NCI-H1930 (cell line): ENCODE data around the gene VWA5B1.
"Not testable (repeated sequence)": the region's sequence is repeated elsewhere in the genome, so short reads cannot be mapped to it uniquely, and the experiment has no call there.

Experiments used
- DNase-seq, 2 experiments: peaks; one replicate each; lab custom pipeline; 2025; lab: John Stamatoyannopoulos, UW

Gene VWA5B1

GRCh38 chr1:20280906-20281305 is 9.8 kb upstream of the VWA5B1 start:
- no peak for DNase-seq

- DNase-seq, result no peak
Measured at GRCh38 chr1:20281801-20282200, 8.9 kb upstream of the VWA5B1 start.

- DNase-seq, result no peak
Measured at GRCh38 chr1:20282533-20282932, 8.1 kb upstream of the VWA5B1 start.

- DNase-seq, result no peak
Measured at GRCh38 chr1:20284046-20284445, 6.6 kb upstream of the VWA5B1 start.

GRCh38 chr1:20284625-20285024 is 6.0 kb upstream of the VWA5B1 start:
- no peak for DNase-seq

- DNase-seq, result no peak
Measured at GRCh38 chr1:20285510-20285909, 5.2 kb upstream of the VWA5B1 start.

GRCh38 chr1:20287696-20288095 is 3.0 kb upstream of the VWA5B1 start:
- not testable (repeated sequence) for DNase-seq

- no peak for DNase-seq
Measured at GRCh38 chr1:20291645-20292084, 990 bp downstream of the VWA5B1 start.

- no peak for DNase-seq
Measured at GRCh38 chr1:20298626-20299025, 8.0 kb downstream of the VWA5B1 start.

GRCh38 chr1:20301463-20302107 is 10.9 kb downstream of the VWA5B1 start:
- DNase-seq, result no peak

GRCh38 chr1:20302108-20302471 is 11.4 kb downstream of the VWA5B1 start:
- DNase-seq, result no peak

- DNase-seq, result no peak
Measured at GRCh38 chr1:20307026-20307425, 16.4 kb downstream of the VWA5B1 start.

GRCh38 chr1:20308569-20308968 is 17.9 kb downstream of the VWA5B1 start:
- DNase-seq, result no peak

- DNase-seq, result no peak
Measured at GRCh38 chr1:20311289-20311688, 20.6 kb downstream of the VWA5B1 start.

GRCh38 chr1:20312310-20312709 is 21.6 kb downstream of the VWA5B1 start:
- no peak for DNase-seq

GRCh38 chr1:20312818-20313217 is 22.1 kb downstream of the VWA5B1 start:
- no peak for DNase-seq

GRCh38 chr1:20317471-20317870 is 26.8 kb downstream of the VWA5B1 start:
- no peak for DNase-seq

GRCh38 chr1:20318521-20318920 is 27.8 kb downstream of the VWA5B1 start:
- no peak for DNase-seq

GRCh38 chr1:20318971-20319370 is 28.3 kb downstream of the VWA5B1 start:
- DNase-seq, result no peak

GRCh38 chr1:20319456-20320220 is 29.0 kb downstream of the VWA5B1 start:
- DNase-seq, result no peak

GRCh38 chr1:20320704-20321103 is 30.0 kb downstream of the VWA5B1 start:
- DNase-seq, result no peak

GRCh38 chr1:20321573-20321972 is 30.9 kb downstream of the VWA5B1 start:
- no peak for DNase-seq

- no peak for DNase-seq
Measured at GRCh38 chr1:20322081-20322824, 31.6 kb downstream of the VWA5B1 start.
